ENCODE results near the gene RNU7-1. TPM values are rescaled to one million over a fixed set of nuclear protein-coding genes. Genes with fewer than 3 reads are reported as not detected.

RNU7-1 gene
- total RNA-seq, 1 experiment from 2014 or later, result not detected

DNA sequence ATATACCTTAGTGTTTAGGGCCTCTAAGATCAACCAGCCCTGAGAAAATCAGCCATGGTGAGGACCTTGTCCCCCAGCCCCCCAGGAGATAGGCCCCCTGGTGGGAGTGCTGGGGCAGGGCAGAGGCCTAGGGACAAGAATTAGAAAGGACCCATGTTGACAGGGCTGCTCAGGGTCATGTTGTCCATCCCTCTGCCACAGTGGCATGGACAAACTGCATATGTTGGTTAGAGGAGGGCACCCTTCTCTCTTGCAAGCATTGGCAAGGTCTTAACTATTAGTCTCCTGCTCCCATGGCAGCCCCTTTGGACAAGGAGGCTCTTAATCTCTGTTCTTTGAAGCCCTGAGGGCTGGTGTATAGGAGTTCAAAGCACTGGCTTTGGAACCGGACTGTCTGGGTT lies 6.8 kb downstream of the RNU7-1 start:
- DNase-seq (ENCODE audit: low read depth), result no peak
- in situ Hi-C loops (cut with HindIII; ENCODE audit: low pct_unique_long_range_greater_than_20kb, low sequenced_read_pairs), result no loop called here

DNA sequence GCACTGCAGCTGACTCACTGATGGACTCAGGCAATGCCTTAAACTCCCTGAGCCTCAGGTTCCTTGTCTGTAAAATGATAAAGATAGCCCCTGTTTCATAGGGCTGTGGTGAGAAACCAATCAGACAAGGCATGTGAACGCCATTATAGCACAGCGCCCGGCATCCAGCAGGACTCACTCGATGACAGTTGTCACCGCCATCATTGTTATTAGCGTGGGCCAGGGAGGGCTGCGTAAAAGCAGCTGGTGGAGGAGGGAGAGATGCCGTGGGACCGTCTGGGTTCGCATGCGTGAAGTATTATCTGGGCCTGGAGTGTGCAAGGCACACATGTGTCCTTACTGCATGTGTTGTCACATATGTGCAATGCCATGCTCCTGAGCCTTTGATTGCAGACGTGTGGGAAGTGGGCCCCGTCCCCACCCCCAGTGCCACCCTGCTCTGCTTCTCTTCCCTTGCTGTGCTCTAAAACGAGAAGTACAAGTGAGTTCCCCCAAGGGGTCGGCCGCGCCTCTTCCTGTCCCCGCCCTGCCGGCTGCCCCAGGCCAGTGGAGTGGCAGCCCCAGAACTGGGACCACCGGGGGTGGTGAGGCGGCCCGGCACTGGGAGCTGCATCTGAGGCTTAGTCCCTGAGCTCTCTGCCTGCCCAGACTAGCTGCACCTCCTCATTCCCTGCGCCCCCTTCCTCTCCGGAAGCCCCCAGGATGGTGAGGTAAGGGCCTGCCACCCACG lies 7.4 kb downstream of the RNU7-1 start, which contains the start of gene PTPN6:
PTPN6 (plus strand) TSS at position 546 of the 730 bp plus-strand sequence; CDS start at position 703, 157 bp downstream.
- in situ Hi-C loops (cut with HindIII; ENCODE audit: low pct_unique_long_range_greater_than_20kb, low sequenced_read_pairs), result no loop called here
- no peak for DNase-seq (ENCODE audit: low read depth)

DNA sequence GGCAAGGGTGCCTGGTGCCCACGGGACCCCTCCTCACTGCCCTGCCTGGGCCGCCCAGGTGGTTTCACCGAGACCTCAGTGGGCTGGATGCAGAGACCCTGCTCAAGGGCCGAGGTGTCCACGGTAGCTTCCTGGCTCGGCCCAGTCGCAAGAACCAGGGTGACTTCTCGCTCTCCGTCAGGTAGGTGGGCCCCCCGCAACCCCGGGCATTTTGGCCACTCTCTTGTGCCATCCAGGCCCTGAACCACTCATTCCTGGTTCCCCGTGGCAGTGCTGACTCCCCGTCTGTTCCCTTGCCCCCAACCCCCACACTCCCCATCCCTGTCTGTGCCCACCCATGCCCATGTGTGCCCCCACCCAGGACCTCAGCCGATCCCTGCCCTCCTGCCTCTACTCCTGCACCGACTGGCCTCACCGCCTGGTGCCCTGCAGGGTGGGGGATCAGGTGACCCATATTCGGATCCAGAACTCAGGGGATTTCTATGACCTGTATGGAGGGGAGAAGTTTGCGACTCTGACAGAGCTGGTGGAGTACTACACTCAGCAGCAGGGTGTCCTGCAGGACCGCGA lies 8.0 kb downstream of the RNU7-1 start:
- no peak for DNase-seq (ENCODE audit: low read depth)
- in situ Hi-C loops (cut with HindIII; ENCODE audit: low pct_unique_long_range_greater_than_20kb, low sequenced_read_pairs), result no loop called here

DNA sequence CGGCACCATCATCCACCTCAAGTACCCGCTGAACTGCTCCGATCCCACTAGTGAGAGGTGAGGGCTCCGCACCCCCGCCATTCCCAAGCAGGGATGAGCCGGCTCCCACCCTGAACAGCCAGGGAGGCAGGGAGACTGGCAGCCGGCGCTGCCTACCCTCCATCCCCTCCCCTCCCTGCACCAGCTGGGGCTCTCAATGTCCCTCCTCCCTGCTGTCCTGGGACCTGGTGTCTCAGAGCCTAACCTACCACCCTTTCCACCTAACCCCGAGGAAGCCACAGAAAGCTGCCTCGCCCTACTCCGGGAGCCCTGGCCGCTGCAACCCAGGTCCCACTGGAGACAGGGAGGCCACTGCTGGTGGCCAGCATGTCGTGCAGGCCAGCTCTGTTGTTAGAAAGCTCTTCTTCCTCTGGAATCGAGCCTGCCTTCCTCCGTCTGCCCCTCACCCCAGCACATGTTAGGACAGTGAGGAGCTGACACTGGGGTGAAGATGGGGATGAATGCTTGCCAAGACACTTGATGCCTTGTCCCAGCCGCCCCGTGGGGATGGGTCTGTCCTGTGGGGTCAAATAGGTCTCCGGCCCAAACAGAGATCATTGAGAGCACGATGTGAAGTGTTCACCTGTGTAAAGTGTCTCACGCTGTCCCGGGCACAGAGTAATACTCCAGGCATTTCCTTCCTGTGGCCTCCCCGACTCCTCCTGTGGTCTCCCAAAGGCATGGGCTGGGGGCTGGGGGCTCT lies 8.7 kb downstream of the RNU7-1 start:
- DNase-seq (ENCODE audit: low read depth), result no peak
- in situ Hi-C loops (cut with HindIII; ENCODE audit: low pct_unique_long_range_greater_than_20kb, low sequenced_read_pairs), result no loop called here

DNA sequence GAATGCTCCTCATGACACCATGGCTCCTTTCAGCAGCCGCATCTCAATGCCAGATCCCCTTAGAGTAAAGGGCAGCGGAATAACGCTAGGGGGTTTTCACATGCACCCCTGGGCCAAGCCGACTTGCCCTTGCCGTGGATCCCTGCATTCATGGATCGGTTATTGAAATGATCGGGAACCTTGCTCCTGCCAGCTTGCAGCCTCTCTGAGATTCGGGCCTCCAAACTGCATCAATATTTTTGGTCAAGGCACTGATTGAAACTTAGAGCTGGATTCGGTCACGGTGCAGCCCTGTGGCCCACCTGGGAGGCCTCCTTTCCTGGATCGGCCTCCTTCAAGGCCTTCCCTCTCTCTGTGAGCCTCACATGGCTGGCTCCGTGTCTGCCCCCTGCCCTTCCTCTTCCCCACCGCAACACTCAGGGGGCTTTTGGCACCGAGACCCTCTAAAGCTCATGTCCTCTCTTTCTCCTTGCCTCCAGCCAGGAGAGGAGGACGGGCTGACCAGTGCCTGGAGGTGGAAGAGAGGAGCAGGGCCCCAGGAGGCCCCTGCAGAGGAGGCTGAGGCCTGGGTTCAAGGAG lies 9.3 kb downstream of the RNU7-1 start:
- no peak for DNase-seq (ENCODE audit: low read depth)
- in situ Hi-C loops (cut with HindIII; ENCODE audit: low pct_unique_long_range_greater_than_20kb, low sequenced_read_pairs), result no loop called here

DNA sequence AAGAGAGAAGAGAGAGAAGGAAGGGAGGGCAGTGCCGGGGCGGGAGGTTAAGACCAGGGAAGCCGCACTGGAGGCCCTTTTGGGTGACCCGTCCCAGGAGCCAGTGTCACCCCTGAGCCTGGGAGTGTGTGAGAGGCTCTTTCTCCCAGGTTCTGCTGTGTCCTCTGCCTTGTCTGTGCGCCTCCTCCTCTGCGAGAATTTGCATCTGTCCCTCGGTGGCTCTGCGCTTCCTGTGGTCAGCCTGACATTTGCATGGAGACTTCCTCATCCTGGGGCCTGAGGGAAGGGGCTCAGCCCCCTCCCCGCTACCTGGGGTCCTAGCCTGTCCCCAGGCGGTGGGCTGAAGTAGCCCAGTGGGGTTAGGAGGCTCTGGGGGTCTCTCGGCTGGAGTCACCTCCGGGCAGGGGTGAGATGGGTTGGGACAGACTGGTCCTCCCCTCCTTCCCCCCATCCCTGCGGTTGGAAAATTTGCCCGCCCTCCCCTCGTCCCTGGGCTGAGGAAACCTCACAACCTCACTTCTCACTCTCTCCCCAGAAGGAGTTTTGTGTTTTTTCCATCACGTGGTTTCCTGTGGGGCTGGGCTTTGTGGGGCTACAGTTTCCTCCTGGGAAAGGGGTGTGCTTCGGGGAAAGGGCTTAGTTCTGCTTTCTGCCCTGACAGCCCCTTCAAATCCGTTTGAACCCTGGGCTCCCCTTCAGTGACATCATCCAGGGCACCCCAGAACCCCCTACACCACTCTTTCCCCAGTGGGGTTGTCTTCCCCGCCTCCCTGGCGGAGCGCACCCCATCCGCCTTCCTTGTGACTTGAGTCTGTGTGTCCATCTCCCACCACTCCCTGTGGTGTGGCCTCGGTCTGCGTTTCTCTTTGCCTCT lies 10.1 kb downstream of the RNU7-1 start:
- in situ Hi-C loops (cut with HindIII; ENCODE audit: low pct_unique_long_range_greater_than_20kb, low sequenced_read_pairs), result no loop called here
- no peak for DNase-seq (ENCODE audit: low read depth)

DNA sequence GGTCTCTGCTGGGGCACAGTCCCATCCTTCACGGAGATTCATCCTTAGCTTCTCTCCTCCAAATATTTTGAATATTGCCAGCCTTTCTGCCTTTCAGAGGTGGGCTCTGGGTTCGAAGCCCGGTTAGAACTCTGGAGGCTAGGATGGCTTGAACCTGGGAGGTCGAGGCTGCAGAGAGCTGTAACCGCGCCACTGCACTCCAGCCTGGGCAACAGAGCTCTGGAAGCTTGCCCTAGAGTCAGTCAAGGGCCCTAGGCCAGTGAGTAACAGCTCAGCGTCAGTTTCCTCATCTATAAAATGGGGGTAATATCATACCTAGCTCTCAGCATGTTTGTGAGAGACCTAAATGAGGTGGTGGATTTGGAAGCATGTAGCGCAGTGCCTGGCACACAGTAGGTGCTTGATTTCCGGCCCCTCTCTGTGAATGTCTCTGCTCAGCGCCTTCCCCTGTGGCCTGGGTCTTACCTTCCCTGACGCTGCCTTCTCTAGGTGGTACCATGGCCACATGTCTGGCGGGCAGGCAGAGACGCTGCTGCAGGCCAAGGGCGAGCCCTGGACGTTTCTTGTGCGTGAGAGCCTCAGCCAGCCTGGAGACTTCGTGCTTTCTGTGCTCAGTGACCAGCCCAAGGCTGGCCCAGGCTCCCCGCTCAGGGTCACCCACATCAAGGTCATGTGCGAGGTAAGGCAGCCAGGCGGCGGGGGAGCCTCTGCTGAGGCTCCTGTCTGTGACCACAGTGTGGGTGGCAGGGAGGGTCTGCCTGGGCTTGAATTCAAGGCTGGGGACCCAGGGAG lies 10.9 kb downstream of the RNU7-1 start:
- in situ Hi-C loops (cut with HindIII; ENCODE audit: low pct_unique_long_range_greater_than_20kb, low sequenced_read_pairs), result no loop called here
- DNase-seq (ENCODE audit: low read depth), result no peak

DNA sequence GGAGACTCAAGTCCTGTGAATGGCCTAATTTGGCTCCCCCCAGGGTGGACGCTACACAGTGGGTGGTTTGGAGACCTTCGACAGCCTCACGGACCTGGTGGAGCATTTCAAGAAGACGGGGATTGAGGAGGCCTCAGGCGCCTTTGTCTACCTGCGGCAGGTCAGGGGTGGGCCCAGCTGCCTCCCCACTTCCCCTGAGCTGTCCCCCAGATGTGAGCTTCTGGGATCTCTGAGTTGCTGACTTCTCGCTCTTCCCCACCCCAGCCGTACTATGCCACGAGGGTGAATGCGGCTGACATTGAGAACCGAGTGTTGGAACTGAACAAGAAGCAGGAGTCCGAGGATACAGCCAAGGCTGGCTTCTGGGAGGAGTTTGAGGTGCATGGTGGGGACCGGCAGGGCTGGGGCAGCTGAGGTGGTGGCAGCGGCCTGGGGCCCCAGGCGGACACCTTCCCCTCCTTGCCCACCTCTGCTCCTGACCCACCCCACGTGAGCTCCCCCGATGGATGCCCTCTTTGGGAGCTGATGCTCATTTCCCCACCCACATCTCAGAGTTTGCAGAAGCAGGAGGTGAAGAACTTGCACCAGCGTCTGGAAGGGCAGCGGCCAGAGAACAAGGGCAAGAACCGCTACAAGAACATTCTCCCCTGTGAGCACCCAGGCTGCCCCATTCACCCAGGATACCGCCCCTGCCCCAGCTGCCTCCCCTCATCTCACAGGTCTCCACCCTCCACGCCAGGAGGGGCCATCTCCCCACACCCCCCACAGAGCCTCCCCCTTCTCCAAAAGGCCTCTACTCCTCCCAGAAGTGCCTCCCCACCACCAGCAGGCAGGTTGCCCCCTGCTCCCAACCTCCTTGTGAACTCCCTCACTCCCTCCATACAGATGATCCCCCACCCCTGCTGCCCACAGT lies 11.7 kb downstream of the RNU7-1 start:
- in situ Hi-C loops (cut with HindIII; ENCODE audit: low pct_unique_long_range_greater_than_20kb, low sequenced_read_pairs), result no loop called here
- no peak for DNase-seq (ENCODE audit: low read depth)

DNA sequence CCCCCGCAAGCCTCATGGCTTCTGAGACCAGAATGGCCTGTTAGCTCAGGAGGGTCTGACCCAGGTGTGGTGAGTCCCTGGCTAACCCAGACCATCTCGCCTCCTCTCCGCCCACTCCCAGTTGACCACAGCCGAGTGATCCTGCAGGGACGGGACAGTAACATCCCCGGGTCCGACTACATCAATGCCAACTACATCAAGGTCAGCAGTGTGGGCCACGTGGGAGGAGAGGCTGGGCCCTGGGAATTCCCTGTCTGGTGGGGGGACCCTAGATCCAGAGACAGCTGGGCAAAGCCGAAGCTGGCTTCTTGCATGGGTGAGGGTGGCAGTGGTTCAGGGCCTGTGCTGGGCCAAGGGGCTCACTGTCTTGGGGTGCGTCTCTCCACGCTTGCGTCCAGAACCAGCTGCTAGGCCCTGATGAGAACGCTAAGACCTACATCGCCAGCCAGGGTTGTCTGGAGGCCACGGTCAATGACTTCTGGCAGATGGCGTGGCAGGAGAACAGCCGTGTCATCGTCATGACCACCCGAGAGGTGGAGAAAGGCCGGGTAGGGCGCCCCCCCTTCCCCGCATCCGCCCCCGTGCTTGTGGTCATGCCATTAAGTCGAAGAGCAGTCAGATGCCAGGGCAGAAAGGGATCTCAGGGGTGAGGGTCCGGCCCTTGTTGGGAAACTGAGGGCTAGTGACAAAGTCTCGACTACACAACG lies 12.6 kb downstream of the RNU7-1 start:
- in situ Hi-C loops (cut with HindIII; ENCODE audit: low pct_unique_long_range_greater_than_20kb, low sequenced_read_pairs), result no loop called here

DNA sequence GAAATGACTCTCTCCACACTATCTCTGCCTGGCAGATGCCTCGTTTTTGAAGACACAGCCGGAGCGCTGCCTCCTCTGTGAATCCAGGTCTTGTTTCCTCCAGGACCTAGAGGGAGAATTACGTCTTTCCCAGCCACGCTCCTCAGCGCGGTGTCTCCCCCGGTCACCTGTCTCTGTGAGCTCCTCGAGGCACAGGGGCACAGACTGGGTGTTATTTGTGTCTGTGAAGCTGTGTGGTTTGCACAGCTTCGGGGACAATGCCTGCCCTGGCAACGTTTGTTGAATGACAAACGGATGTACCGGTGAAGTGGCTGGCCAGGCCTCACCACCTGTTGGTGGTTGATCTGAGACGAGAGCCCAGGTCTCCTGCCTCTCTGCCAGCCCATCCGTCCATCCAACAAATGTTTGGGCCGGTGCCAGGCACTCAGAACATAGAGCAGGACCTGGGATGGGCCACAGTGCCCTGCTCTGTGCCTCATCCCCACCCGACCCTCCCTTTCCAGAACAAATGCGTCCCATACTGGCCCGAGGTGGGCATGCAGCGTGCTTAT lies 13.6 kb downstream of the RNU7-1 start:
- DNase-seq (ENCODE audit: low read depth), result no peak
- in situ Hi-C loops (cut with HindIII; ENCODE audit: low pct_unique_long_range_greater_than_20kb, low sequenced_read_pairs), result no loop called here

More for the DNA sequence above, 12.6 kb downstream of the RNU7-1 start:
- DNase-seq (ENCODE audit: low read depth), result no peak

DNA sequence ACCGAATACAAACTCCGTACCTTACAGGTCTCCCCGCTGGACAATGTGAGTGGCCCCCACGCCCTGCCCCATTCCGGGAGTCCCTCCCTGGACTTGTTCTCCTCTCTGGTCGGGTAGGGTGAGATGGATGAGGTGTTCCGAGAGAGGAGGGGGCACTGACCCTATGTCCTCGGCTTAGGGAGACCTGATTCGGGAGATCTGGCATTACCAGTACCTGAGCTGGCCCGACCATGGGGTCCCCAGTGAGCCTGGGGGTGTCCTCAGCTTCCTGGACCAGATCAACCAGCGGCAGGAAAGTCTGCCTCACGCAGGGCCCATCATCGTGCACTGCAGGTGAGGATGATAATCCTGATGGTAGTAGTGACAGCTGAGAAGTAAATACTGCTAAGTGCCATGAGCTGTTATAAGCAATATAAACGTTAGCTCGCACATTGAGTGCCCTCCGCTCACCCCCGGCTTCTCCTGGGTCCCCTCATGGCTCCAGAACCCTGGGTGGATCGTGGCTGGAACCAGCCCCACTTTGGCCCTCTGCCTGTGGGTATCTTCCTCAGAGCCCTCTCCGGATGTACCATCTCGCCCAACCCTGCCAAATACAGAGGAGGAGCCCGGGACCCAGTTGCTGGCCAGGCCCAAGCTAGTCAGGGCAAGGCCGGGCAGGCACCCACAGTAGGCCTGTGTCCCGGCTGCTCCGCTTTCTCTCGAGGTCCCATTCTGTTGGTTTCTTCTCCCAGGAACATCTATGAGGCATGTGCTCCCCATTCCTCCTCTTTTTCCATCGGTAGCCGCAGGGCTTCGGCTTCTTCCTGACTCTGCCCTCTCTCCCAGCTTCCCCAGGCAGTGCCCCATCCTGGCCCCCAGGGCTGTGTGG lies 14.4 kb downstream of the RNU7-1 start:
- no peak for DNase-seq (ENCODE audit: low read depth)
- in situ Hi-C loops (cut with HindIII; ENCODE audit: low pct_unique_long_range_greater_than_20kb, low sequenced_read_pairs), result no loop called here

DNA sequence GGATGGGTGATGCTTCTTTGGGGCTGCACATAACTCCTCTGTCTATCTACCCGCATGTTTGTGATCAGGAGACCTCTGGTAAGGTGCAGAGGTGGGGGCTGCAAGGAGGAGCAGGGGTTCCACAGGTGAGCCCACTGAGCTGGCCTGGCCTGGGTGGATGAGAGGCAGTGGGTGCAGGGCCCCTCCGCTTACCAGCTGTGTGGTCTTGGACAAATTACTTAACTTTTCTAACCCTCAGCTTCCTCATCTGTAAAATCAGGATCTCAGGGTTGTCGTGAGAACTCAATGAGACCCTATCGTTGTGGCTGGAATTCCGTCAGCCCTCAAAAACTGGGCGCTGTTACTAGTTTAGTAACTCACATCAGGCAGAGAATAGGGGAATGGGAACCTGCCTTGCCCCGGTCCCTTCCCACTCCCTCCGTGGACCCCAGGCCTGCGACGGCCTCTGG lies 15.0 kb downstream of the RNU7-1 start:
- in situ Hi-C loops (cut with HindIII; ENCODE audit: low pct_unique_long_range_greater_than_20kb, low sequenced_read_pairs), result no loop called here
- DNase-seq (ENCODE audit: low read depth), result no peak

DNA sequence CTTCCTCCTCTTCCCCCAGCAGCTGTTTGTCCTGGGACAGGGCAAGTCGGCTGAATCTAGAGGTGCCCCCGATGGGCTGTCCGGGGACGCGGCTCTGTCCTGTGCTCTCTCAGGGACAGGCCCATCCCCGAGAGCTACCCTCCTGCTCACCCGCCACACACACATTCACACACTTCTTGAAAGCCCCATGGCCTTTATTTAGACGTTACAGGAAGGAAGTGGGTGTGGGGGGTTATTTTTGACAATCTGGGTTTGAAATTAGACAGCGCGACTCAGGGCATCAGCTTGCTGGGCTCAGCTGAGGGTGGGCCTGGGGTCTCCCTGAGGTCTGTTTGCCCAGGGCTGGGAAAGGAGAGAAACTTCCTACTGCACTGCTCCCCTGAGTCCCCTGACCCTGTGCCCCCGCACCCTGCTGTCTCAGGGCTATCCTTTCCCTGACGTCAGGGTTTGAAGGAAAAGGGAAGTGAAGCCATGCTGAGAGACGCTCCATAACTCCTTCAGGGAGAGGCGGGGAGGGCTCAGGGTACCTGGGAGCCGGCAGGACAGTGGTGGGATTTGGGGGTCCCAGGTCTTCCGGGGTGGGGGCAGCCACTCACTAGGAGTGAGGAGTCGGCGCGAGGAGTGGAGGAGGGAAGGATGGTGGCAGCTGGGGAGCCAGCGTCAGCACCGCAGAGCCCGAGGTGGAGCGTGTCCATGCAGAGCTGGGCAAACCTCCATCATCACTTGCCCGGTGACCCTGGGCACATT lies 15.6 kb downstream of the RNU7-1 start:
- in situ Hi-C loops (cut with HindIII; ENCODE audit: low pct_unique_long_range_greater_than_20kb, low sequenced_read_pairs), result no loop called here
- no peak for DNase-seq (ENCODE audit: low read depth)
